Natural killer cell (primary cell): Measurements from ENCODE around the gene PIK3AP1. TPM values are rescaled to one million over a fixed set of nuclear protein-coding genes. Genes with fewer than 3 reads are reported as not detected.

ENCODE experiments used
- ATAC-seq, 3 donors: fragments of 150-1000 bp in 2 of 3; fragments of 200-7000 bp in 1 of 3; cut with Tn5 transposase; 1 replicate in 1 of 3; 2 replicates in 2 of 3; pipeline ENCODE4 v1.10.0; 2021; ENCODE audit warnings: mild to moderate bottlenecking in 2 of 3, moderate library complexity in 2 of 3
- DNase-seq, 2 donors: peaks; one replicate each; pipeline versions ENCODE4 v3.0.0 to v3.0.0-alpha.2; 2013 to 2021; ENCODE audit warnings: mixed read lengths in 1 of 2
- H3K27ac ChIP-seq: one replicate; pipeline ENCODE4 v1.5.1; 2013; ENCODE audit warnings: mild to moderate bottlenecking, low read length
- H3K27me3 ChIP-seq: one replicate; pipeline ENCODE4 v1.6.1; 2013; ENCODE audit warnings: low read length; ENCODE audit not compliant: control insufficient read depth, insufficient read depth
- H3K36me3 ChIP-seq: one replicate; pipeline ENCODE4 v1.6.1; 2013; ENCODE audit warnings: low read length; ENCODE audit not compliant: control insufficient read depth, insufficient read depth
- H3K4me1 ChIP-seq: one replicate; pipeline ENCODE4 v1.6.1; 2013; ENCODE audit warnings: low read length; ENCODE audit not compliant: control insufficient read depth, insufficient read depth
- H3K4me3 ChIP-seq: one replicate; pipeline ENCODE4 v1.5.1; 2013; ENCODE audit warnings: low read length
- H3K9me3 ChIP-seq: one replicate; pipeline ENCODE4 v1.6.1; 2013; ENCODE audit warnings: low read length; ENCODE audit not compliant: control insufficient read depth, insufficient read depth
- H3K27ac Mint-ChIP-seq, 2 donors: one replicate each; pipeline ENCODE4 v1.8.0; 2022; ENCODE audit warnings: mild to moderate bottlenecking in 2 of 2, mixed read lengths in 2 of 2, moderate library complexity in 1 of 2
- H3K27me3 Mint-ChIP-seq, 2 donors: one replicate each; pipeline ENCODE4 v1.8.0; 2022; ENCODE audit warnings: low read depth in 2 of 2, mixed read lengths in 2 of 2
- H3K36me3 Mint-ChIP-seq: one replicate; pipeline ENCODE4 v1.8.0; 2022; ENCODE audit warnings: mixed read lengths
- H3K4me1 Mint-ChIP-seq, 2 donors: one replicate each; pipeline ENCODE4 v1.8.0; 2022; ENCODE audit warnings: mixed read lengths in 2 of 2
- H3K4me3 Mint-ChIP-seq: one replicate; pipeline ENCODE4 v1.8.0; 2022; ENCODE audit warnings: mild to moderate bottlenecking, moderate library complexity, mixed read lengths
- H3K9me3 Mint-ChIP-seq, 2 donors: one replicate each; pipeline ENCODE4 v1.8.0; 2022; ENCODE audit warnings: mixed read lengths in 2 of 2
- CTCF ChIP-seq: fragments of 200-600 bp; IDR thresholded peaks from one replicate; pipeline ENCODE4 v1.8.0; 2022; ENCODE audit warnings: antibody characterized with exemption
- WGBS: methylation state at CpG from one replicate; pipeline ENCODE4 v1.1.7; 2013; ENCODE audit warnings: missing lambda C conversion rate; ENCODE audit not compliant: insufficient coverage; 5-methylcytosine and 5-hydroxymethylcytosine counted together
- intact Hi-C: fragments of 100-400 bp; cut with micrococcal nuclease; formaldehyde crosslinking; loops from one replicate; pipeline ENCODE4 v1.14.2; 2022
- total RNA-seq, 4 donors: library from RNA; stranded (reverse); fragments of 120-200 nt in 1 of 4; gene quantifications; one replicate each; pipeline versions ENCODE4 v1.2.3 to v1.2.4, GENCODE V29; 2013 to 2022

The PIK3AP1 gene
- total RNA-seq, 3 donors from 2014 or later (not counting 1 experiment from before 2014, with no cell fraction given), result 95.3 to 137 (median 97.1) TPM

- peaks cover 35% of the 10 kb centered on the region for H3K4me1 ChIP-seq
- H3K27ac ChIP-seq, result peak overlapping the region; percentile 11
- peaks cover 37% of the 10 kb centered on the region for H3K36me3 ChIP-seq
Observed at GRCh38 chr10:96706331-96706853, 13.9 kb downstream of the PIK3AP1 start.

GRCh38 chr10:96705134-96705533 lies 15.2 kb downstream of the PIK3AP1 start:
- Mint-ChIP-seq H3K9me3 (no peaks in the 10 kb centered on the region), H3K27me3 (no peaks in the 10 kb centered on the region), H3K4me1 (peaks cover 55 to 57% of the 10 kb centered on the region in 2 donors), H3K4me3 (peak overlapping the region; percentile 28), H3K36me3 (peaks cover 5% of the 10 kb centered on the region), H3K27ac (peak overlapping the region; percentile 72 to 85)
- TF ChIP-seq CTCF, result no peak
- DNase-seq (no peak), ATAC-seq (no peak)
- intact Hi-C loops, result no loop called here
- H3K27me3 ChIP-seq, result no peaks in the 10 kb centered on the region
- peaks cover 39% of the 10 kb centered on the region for H3K36me3 ChIP-seq
- 47% methylated on average over 1 of the region's 1 CpG for WGBS
- no peaks in the 10 kb centered on the region for H3K9me3 ChIP-seq
- H3K4me3 ChIP-seq, result no peak overlapping the region
- peaks cover 46% of the 10 kb centered on the region for H3K4me1 ChIP-seq
- peak overlapping the region; percentile 46 for H3K27ac ChIP-seq

More at GRCh38 chr10:96706331-96706853, 13.9 kb downstream of the PIK3AP1 start:
- WGBS, result 50% methylated on average over 1 of the region's 1 CpG
- Mint-ChIP-seq H3K27ac (peak overlapping the region; percentile 2 to 4), H3K9me3 (no peaks in the 10 kb centered on the region), H3K4me1 (peaks cover 52% of the 10 kb centered on the region in 2 donors), H3K27me3 (no peaks in the 10 kb centered on the region), H3K36me3 (peaks cover 5% of the 10 kb centered on the region), H3K4me3 (no peak overlapping the region)
- Histone ChIP-seq H3K27me3 (no peaks in the 10 kb centered on the region), H3K4me3 (no peak overlapping the region), H3K9me3 (no peaks in the 10 kb centered on the region)
- no peak for DNase-seq
- TF ChIP-seq CTCF, result no peak
- intact Hi-C loops, result no loop called here
- no peak for ATAC-seq

GRCh38 chr10:96704563-96704962 lies 15.8 kb downstream of the PIK3AP1 start:
- H3K27ac ChIP-seq, result no peak overlapping the region
- H3K27ac Mint-ChIP-seq, result peak overlapping the region; percentile 72 to 85
- no peak overlapping the region for H3K4me3 Mint-ChIP-seq

More at GRCh38 chr10:96704563-96704962, 15.8 kb downstream of the PIK3AP1 start:
- TF ChIP-seq CTCF, result no peak
- H3K36me3 ChIP-seq, result peaks cover 36% of the 10 kb centered on the region
- no peaks in the 10 kb centered on the region for H3K27me3 ChIP-seq
- no peak overlapping the region for H3K4me3 ChIP-seq
- WGBS, result 95% methylated on average over 4 of the region's 4 CpGs
- Mint-ChIP-seq H3K36me3 (peaks cover 5% of the 10 kb centered on the region), H3K4me1 (peaks cover 59 to 61% of the 10 kb centered on the region in 2 donors), H3K27me3 (no peaks in the 10 kb centered on the region), H3K9me3 (no peaks in the 10 kb centered on the region)
- DNase-seq (no peak), ATAC-seq (no peak)
- peaks cover 45% of the 10 kb centered on the region for H3K4me1 ChIP-seq
- no peaks in the 10 kb centered on the region for H3K9me3 ChIP-seq
- intact Hi-C loops, result no loop called here
